ENCODE results near the gene ANKRD17. TPM values are rescaled to one million over a fixed set of nuclear protein-coding genes. Genes with fewer than 3 reads are reported as not detected.

The ANKRD17 gene
- polyA plus RNA-seq, 3 donors = 71.5 to 81.6 (median 75.5) TPM

GRCh38 chr4:73075832-73076231 is 182.8 kb downstream of the ANKRD17 start:
- no peak for DNase-seq (ENCODE audit: extremely low read depth in 1 of 11, low read depth in 9 of 11, low spot score in 4 of 11)

GRCh38 chr4:73070074-73070390 is 188.6 kb downstream of the ANKRD17 start:
- no peak for DNase-seq (ENCODE audit: extremely low read depth in 1 of 11, low read depth in 9 of 11, low spot score in 4 of 11)

DNA sequence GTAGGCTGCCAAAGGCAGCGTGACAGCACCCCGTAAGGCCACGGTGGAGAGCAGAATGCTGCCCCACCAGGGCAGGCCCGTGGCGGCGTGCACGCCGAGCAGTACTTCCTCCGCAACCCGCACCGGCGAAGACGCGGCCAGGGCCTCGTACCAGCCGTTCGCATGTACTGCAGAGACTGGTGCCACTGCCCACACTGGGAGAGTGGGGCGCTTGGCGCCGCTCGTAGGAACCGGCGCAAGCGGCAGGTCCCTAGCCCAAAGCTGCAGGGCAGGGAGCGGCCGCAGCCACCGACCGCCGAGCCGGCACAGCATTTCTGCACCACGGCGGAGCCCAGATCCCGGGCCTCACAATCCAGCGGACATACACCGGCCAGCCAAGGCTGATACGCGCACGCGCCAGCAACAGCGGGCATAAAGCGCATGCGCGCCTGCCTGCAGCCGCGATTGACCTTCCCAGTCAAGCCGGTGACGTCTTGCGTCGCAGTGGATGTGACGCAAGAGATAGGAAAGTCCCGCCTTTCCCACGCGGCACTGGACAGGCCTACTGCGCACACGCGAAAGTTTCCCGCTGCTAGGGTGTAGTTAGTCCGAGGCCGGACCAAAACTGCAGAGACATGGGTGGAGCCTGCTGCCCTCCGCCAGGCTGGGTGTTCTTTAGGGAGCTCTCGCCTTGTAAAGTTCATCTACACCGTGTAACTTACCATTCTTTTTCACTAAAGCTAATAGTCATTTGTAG is 189.1 kb downstream of the ANKRD17 start, which contains the start of gene COX18:
Gene COX18, minus strand, starts transcription at position 379 of the 736 bp plus-strand sequence. Its CDS starts 67 bp downstream, at position 312.
- DNase-seq (ENCODE audit: extremely low read depth in 1 of 11, low read depth in 9 of 11, low spot score in 4 of 11) = peak; percentile 93 to 99 (median 97)

- DNase-seq (ENCODE audit: extremely low read depth in 1 of 11, low read depth in 9 of 11, low spot score in 4 of 11) = peak in 10 of 11 donors; percentile 30 to 70 (median 38)
Observed at GRCh38 chr4:73068491-73069337, 189.9 kb downstream of the ANKRD17 start.

DNA sequence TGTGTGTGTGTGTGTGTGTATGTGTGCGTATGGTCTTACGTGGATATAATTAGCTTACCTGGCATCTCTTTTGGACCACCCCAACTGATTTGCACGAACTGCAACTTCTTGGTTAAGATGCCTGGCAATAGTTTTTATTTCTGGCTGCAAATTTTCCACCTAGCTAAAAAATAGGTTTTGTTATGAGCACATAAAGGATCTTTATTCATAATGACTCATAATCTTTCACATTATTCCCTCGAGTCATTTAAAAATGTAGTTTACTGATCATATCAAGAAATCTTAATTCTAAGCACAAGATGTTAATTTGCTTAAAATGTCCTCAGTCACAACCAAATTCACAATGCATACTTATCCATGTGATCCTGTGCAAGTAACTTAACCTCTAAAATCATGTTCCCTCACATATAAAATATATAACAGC is 190.6 kb downstream of the ANKRD17 start:
- peak in 2 of 11 donors; percentile 3 to 15 for DNase-seq (ENCODE audit: extremely low read depth in 1 of 11, low read depth in 9 of 11, low spot score in 4 of 11)

DNA sequence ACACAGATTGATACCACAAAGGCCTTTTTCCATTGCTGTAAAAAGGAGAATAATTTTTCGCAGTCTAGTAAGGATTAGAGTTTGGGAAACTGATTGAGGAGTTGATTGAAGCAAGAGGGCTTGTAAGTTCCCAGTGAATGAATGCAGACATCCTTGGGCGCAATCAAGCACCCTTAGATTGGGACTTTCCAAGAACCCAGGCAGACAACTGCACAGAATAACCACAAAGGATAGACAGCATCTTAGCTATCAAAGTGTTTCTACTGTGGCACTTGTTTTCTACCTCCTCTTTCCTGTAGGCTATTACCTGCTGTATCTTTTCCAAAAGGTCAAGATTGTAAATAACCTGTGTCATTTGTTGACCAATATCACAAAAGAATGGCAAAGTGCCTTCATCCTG is 191.7 kb downstream of the ANKRD17 start:
- DNase-seq (ENCODE audit: extremely low read depth in 1 of 11, low read depth in 9 of 11, low spot score in 4 of 11) = no peak

- DNase-seq (ENCODE audit: extremely low read depth in 1 of 11, low read depth in 9 of 11, low spot score in 4 of 11) = no peak
Observed at GRCh38 chr4:73066445-73066844, 192.2 kb downstream of the ANKRD17 start.

DNA sequence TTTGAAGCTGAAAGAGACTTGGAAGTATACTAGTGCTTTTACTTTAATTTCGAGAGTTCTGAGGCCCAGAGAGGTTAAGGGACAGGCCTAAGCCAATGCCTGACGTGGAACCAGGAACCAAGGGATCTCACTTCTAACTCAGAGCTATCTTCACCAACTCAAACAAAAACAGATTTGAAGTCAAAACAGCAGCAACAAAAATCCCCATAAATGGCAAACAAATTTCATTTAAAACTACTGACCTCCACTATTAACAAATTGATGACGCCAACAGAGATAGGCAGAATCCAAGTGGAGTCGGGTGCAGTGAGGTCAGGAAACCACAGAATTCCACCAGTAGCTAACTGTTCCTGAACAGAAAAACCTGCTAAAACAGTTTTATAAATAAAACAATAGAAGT is 194.1 kb downstream of the ANKRD17 start:
- DNase-seq (ENCODE audit: extremely low read depth in 1 of 11, low read depth in 9 of 11, low spot score in 4 of 11) = no peak

GRCh38 chr4:73055241-73055897 is 203.2 kb downstream of the ANKRD17 start:
- no peak for DNase-seq (ENCODE audit: extremely low read depth in 1 of 11, low read depth in 9 of 11, low spot score in 4 of 11)

GRCh38 chr4:73053974-73054480 is 204.6 kb downstream of the ANKRD17 start:
- no peak for DNase-seq (ENCODE audit: extremely low read depth in 1 of 11, low read depth in 9 of 11, low spot score in 4 of 11)

DNA sequence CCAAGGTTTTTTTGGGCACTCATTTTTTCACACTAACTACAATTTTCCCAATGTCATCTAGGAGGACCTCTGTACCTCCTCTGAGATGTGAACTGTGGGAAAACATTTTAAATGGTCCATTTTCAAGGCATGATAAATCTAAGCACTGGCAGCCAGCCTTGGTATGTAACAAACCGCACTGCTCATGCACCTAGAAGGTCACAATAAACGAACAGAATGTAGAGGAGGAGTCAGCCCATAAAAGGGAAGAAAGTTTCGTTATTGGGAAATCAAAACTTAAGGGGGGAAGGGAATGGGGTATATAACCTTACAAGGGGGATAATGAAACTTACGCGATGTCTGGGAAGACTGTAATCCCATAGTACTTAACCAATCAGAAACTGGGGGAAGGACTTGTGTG is 205.5 kb downstream of the ANKRD17 start:
- DNase-seq (ENCODE audit: extremely low read depth in 1 of 11, low read depth in 9 of 11, low spot score in 4 of 11) = no peak

GRCh38 chr4:73051625-73052024 is 207.0 kb downstream of the ANKRD17 start:
- no peak for DNase-seq (ENCODE audit: extremely low read depth in 1 of 11, low read depth in 9 of 11, low spot score in 4 of 11)

GRCh38 chr4:73045879-73046278 is 212.7 kb downstream of the ANKRD17 start:
- DNase-seq (ENCODE audit: extremely low read depth in 1 of 11, low read depth in 9 of 11, low spot score in 4 of 11) = no peak

GRCh38 chr4:73037057-73037456 is 221.5 kb downstream of the ANKRD17 start:
- no peak for DNase-seq (ENCODE audit: extremely low read depth in 1 of 11, low read depth in 9 of 11, low spot score in 4 of 11)

GRCh38 chr4:73036123-73036522 is 222.5 kb downstream of the ANKRD17 start:
- DNase-seq (ENCODE audit: extremely low read depth in 1 of 11, low read depth in 9 of 11, low spot score in 4 of 11) = no peak

GRCh38 chr4:73034896-73035295 is 223.7 kb downstream of the ANKRD17 start:
- no peak for DNase-seq (ENCODE audit: extremely low read depth in 1 of 11, low read depth in 9 of 11, low spot score in 4 of 11)

DNA sequence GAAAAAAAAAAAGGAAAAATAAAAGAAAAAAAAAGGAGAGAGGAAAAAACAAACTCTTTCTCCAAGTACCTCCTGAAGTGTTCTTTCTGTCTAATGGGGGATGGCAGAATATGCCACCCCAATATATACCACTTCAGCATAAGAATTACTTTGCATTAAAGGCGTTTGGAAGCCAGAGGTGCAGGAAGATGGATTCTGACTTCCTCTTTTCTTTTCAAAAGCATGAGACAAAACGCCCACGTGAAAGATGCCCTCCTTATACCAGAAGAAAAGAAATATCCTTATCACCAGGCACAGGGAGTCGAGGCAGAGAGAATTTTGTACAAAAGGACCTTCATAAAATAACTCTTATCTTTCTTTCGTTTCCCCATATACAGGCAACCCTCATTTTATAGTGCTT is 230.0 kb downstream of the ANKRD17 start:
- no peak for DNase-seq (ENCODE audit: extremely low read depth in 1 of 11, low read depth in 9 of 11, low spot score in 4 of 11)

Measured in renal cortex interstitium (tissue), 11 donors.